DLD1 (cell line): ENCODE data around the gene SPTY2D1.
"Not testable (repeated sequence)": the region's sequence is repeated elsewhere in the genome, so short reads cannot be mapped to it uniquely, and the experiment has no call there.

Experiments
- in situ Hi-C: cut with HindIII; loops from 2 replicates; pipeline ENCODE4 v1.10.0; 2017; ENCODE audit warnings: low sequenced_read_pairs

Gene SPTY2D1

DNA sequence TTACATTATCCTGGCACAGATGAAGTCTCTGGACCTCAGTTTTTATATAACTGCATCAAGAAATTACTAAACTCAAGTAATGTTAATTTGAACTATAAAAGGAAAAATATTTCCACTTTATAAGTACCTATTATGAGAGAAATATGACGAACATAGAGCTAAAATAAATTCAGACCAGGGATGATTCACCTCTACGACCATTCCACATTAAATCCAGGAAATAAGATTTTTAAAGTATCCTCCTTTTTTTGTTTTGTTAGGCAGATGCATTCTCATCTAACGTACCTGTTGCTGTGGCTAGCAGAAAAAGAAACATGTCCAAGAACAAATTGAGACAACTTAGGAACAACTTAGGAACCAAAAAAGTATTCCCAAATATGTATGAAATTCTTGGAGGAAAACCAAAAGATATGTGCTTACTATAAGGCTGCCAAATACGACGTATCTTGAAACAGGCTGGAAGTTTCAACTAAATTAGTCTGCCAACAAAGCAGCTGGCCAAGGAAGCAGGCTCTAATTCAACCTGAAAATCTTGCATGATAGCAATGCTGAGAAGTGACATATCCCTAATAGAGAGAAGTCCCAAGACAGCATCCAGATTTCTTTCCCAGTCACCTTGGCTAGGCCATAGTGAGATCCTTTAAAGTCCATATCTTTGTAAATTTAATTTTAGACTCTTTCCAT is 15.7 kb downstream of the SPTY2D1 start:
- in situ Hi-C loops = no loop called here

DNA sequence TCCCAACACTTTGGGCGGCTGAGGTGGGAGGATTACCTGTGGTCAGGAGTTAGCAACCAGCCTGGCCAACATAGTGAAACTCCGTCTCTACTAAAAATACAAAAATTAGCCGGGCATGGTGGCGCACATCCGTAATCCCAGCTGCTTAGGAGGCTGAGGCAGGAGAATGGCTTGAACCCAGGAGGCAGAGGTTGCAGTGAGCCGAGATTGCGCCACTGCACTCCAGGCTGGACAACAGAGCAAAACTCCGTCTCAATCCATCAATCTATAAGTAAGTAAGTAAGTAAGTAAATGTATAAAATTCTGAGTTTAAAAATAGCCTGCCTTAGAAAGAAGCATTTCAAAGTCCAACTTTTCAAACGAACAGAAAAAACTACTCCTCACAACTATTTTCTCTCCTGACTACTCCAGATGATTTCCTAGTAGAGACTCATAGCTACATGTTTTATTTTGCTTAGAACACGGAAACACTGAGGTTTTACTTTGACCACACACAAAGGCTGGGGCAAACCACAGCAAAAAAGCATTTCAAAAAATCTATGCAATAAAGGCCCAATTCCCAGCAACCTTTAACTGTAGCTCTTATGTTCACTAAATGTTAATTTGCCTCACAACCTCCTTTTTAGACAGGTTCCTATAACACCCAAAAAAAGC is 16.3 kb downstream of the SPTY2D1 start:
- in situ Hi-C loops = no loop called here

DNA sequence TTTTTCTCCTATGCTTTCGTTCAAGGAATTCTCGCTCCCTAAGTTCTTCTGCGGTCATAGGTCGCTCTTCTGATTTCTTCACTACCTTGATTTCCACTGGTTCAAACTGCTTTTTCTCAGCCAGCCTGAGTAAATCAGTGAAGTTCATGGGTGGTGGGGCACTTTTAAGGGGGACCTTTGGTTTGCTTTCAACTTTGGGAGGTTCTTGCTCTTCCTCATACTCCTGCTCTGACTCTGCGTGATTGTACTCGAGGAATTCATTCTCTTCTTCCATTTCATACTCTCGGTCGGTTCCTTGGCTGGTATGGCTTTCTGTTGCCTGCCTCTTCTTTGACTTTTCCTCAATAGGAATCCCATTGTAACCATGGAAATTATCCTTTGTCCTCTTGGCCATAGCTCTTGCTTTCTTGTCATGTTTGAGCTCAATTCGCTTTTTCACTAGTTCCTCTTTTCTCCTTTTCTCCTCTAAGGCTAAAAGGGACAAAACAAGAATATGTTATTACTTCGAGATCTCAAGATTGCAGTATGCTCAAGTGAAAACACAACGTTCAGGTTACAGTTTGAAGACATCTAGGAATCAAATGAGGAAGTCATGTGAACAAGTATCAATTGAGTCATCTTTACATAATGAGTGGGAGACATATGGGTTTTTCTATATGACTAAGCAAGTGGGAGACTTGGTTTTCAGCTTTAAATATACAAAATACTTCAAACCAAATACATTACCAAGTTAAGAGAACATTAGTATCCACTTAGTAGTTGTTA is 18.3 kb downstream of the SPTY2D1 start:
- in situ Hi-C loops = no loop called here

DNA sequence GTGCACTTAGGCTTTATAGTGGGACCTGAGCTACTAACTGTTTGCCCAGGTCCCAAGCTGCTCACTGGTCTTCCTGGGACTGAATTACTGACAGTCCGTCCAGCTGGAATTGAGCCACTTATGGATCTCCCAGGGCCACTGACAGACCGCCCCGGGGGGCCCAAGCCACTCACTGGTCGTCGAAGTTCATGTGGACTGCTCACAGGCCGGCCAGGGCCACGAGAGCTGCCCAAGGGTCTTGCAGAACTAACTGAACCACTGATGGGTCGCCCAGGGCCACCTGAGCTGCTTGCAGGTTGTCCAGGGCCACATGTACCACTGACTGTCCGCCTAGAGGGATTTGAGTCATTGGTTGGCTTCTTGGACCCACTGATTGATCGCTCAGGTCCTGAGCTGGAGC is 19.5 kb downstream of the SPTY2D1 start:
- in situ Hi-C loops = no loop called here

DNA sequence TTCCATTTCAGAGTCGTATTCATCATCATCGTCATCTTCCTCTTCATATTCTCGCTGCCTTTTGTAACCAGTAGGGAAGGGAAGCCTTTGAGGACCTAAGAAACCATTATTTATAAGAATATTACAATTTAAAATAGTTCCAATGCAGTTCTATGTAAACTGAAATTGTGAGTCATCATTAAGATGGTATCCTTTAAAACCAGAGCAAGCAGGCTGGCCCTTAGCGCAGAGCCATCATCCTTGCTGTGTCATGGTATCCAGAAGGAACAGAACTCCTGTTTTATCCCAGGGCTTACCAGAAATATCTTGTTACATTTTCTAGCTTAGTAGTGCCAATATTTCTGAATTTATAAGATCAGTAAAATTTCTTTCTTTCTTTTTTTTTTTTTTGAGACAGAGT is 21.7 kb downstream of the SPTY2D1 start:
- in situ Hi-C loops = no loop called here

DNA sequence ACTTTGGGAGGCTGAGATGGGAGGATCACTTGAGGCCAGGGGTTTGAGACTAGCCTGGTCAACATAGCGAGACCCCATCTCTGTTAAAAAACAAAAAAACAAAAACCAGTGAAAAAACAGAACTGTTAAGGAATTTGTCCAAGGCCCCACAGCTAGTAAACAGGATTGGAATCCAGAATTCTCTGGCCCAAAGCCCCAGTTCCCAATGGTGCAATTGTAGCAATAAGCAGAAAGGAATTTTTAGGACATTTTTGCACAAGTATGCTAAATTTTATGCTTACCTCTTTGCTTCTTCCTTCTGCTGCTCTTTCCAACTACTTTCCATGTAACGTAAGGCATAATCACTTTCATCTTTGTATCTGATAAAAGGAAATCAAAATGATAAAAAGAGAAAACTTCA is 22.9 kb downstream of the SPTY2D1 start:
- in situ Hi-C loops = no loop called here

DNA sequence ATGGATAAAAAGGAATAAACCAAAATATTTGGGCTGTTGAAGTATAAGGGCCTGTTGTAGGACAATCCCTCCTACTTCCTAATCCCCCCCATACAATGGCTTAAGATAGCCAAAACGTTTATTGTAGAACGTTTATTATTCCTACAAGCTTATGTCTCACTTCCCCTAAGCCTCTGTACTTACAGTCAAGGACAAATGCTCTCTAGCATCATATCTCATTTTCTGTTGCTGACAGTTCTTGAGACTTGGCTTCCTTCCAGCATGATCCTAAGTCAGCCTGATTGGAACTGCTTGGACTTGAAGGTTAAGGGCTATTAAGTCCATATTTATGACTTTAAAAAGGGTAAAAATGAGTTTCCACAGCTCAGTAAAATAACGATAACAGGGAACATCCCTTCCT is 25.8 kb downstream of the SPTY2D1 start:
- in situ Hi-C loops = no loop called here

DNA sequence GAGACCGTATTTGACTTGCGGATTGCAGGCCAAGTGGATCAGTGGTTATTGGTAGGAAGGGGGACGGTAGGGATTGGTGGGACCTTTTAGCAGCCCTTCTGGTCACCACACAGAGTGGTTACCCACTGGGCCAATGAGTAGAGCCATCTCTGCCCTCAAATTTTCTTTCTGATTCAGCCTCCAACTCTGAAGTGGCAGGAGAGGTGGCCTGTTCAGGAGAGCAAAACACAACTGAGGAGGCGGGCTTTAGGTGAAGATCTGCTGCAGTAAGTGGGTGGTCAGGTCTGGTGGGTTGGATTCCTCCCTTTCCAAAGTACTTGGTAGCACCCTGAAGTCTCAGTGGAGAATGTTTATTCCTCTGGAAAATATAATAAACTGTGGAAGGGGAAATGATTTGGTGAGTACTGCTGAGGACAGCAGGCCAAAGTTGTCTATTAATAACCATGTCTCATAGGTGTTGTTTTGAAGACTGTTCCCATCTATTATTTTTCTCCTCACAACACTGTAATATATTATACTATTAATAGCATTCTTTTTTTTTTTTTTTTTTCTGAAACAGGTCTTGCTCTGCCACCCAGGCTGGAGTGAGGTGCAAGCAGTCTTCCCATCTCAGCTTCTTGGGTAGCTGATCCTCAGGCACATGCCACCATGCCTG is 33.1 kb downstream of the SPTY2D1 start:
- in situ Hi-C loops = no loop called here

DNA sequence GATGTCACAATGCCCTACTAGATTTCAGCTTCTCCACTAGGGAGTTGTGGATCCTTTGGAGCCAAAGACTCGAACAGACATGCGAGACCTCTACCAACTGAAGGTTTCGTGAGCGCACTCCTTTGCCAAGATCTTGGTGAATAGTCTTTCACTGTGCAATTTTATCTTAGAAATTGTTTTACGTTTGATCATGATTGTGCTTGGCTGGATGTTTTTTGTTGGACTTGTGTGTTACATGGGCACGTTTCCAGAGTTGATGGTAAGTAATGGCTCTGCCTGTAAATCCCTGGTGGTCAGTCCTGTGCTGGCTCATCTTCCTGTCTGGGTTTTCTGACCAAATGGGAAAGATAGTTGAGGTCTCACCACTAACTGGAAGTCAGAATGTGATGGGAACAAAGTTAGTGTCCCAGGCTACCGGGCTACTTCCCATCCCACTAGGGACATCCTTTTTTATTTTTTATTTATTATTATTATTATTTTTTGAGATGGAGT is 34.4 kb downstream of the SPTY2D1 start, which contains the start of gene MISFA:
Gene MISFA (plus strand): TSS at position 51 of the 492 bp plus-strand sequence. CDS start 140 bp downstream, at position 191.
- in situ Hi-C loops = no loop called here

DNA sequence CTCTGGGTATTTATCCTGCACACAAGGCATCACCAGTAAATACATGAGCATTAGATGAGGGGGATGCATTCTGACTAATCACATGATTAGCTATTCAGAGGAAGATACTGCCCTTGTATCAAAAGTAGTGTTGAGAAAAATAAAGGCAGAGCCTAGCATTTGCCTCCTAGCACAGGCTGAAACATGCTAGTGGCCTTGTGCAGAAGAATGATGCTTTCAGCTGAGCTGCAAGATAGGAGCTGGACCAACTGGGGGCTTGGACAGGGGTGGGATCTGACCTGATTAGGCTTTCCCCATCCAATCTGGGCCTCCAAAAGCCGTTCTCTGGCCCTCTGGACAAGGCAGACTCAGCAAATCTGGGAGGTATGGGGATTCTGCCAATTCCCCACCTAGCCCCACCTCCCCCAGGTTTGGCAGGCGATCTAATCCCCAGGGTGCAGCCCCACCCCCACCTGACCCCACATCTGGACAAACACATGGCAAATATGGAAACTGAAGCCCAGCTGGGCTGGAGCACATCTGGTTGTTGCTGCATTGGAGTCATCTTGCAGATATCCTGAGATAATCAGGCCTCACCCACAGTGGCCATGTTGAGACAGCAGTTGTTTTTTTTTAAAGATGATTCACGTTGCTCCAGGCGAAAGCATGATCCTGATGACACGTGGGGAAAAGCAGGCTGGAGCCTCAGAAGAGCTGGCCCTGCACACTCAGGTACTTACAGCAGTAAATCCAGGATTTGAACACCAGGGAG is 39.0 kb downstream of the SPTY2D1 start:
- in situ Hi-C loops = no loop called here

DNA sequence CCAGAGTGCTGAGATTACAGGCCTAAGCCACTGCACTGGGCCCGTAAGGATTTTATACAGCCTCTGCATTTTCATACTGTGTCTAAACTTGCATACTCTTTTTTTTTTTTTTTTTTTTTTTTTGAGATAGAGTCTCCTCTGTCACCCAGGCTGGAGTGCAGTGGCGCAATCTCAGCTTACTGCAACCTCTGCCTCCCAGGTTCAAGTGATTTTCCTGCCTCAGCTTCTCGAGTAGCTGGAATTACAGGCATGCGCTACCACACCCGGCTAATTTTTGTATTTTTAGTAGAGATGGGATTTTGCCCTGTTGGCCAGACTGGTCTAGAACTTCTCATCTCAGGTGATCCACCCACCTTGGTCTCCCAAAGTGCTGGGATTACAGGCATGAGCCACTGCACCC is 40.1 kb downstream of the SPTY2D1 start:
- in situ Hi-C loops = not testable (repeated sequence)

DNA sequence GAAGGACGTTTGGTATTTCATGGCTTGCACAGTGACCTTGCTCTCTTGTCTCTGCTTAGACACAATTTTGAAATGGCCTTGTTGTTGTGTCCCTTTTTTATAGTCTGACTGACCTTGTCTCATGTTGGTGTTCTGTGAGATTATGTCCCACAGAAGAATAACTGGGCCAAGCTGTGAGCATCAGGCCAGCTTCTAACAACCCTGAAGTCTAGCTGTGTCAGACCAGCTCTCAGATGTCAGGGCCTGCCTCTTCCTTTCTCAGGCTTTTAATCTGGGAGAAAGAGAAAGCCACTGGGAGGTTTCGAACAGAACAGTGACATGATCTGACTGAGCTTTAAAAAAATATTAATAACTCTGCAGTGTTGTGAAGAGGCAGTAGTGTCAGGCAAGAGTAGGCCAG is 43.6 kb downstream of the SPTY2D1 start:
- in situ Hi-C loops = no loop called here

DNA sequence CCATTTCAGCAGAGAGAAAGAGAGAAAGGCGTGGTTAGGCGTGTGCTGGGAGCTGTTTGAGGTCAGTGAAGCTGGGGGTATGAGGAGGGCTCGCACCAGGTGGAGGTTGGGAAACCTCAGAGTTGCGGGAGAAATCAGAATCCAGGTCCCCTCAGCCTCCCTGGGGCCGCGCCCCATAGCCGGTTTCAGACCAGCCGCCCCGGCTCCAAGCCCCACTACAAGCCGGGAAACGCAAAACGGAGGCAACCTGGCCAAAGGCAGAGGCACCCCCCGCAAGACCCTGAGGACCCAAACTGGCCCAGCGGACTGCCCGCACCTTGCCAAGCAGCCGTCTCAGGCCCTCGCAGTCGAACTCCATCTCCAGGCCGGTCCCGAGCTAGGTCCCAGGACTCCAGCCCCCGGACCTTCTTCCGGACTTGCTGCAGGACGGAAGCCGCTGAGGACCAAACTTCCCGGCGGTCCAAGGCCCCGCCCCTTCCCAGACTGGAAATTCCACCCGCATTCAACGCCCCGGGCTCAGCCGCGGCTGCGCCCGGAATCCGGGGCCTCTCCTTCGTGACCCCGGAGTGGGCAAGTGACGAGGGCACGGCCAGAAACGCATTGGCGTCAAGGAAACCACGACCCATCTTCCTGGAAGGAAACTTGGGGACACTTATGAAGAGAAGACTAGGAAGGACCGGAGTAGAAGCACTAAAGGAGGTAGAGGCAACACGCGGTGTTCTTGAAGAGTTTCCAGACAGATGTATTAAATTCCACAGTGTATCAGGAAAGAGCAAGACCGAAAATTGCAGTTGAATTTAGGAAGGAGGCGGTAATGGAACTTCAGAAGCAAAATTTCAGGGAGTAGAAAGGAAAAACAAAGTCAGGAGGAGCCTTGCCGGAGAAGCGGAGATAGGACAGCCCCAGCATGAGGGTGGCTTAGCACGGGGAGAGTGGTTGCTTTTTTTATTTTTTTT is 45.6 kb downstream of the SPTY2D1 start, which contains the start of gene UEVLD:
Gene UEVLD (minus strand): TSS at position 438 of the 956 bp plus-strand sequence. CDS start 80 bp downstream, at position 358.
- in situ Hi-C loops = no loop called here

DNA sequence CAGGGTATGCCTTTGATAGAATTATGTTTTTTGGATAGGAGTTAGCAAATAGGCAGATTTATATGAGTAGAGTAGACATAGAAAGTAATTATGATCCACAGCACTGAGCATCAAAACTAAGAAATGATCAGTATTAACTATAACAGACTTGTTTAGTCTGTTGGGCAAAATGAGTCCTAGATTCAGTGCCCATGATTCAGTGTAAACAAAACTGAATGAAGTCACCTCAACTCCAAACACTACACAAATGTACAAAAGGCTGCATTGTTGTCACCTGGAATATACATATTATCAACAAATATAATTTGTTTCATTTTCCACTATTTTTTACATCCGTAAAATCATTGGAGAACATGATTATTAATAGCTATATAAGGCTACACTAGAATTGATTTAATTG is 52.3 kb downstream of the SPTY2D1 start:
- in situ Hi-C loops = no loop called here

DNA sequence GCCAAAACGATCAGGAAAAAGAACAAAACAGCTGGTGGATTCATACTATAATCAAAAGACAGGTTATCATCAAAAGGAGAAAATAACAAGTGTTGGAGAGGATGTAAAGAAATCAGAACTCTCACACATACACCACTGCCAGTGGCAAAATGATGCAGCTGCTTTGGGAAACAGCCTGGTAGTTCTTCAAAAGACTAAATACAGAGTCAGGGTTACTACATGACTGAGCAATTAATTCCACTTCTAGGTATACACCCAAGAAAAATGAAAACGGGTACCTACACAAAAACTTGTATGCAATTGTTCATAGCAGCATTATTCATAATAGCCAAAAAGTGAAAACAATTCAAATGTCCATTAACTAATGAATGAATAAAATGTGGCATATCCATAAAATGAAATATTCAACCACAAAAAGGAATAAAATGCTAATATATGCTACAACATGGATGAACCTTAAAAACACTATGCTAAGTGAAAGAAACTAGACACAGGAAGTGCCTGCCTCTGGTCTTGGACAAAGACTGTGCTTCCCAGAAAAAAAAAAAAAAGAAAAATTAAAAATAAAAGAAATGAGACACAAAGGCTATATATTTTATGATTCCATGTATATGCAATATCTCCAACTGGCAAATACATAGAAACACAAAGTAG is 53.9 kb downstream of the SPTY2D1 start:
- in situ Hi-C loops = no loop called here

DNA sequence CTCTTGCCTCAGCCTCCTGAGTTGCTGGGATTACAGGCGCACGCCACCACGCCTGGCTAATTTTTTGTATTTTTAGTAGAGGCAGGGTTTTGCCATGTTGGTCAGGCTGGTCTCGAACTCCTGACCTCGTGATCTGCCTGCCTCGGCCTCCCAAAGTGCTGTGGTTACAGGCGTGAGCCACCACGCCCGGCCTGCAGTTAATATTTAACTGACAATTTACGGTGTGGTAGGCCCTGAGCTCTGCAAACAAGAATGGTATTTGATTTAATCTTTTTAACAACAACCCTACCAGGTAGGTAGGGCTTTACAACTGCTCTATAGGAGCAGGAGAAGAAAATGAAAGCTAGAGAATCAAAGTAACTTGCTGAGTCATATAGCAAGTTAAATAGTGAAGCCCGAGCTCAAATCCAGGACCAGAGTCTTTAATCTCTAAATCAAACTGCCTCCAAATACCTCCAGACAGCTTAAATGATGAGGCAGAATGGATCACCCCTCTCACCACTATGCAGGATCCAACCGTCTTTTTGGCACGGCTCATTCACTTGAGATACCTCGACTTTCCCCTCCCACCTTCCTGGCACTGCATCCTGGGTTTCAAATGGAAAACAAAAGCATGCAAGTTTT is 55.1 kb downstream of the SPTY2D1 start:
- in situ Hi-C loops = no loop called here

DNA sequence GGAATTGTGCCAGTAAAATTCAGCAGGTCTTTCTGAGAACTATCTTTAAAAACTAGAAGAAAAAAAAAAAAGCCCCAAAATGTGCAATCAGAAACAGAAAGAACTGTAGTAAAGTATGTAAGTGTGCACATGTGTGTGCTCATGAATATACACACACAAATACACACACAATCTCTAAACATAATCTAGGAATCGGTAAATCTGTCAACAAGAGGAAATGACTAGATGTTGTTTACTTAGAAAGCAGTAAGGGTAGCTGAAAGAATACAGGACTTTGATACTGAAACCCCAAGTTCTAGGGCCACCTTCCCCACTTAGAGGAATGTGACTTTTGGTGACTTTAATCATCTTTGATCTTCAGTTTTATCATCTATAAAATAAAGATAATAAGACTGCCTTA is 58.8 kb downstream of the SPTY2D1 start:
- in situ Hi-C loops = no loop called here

DNA sequence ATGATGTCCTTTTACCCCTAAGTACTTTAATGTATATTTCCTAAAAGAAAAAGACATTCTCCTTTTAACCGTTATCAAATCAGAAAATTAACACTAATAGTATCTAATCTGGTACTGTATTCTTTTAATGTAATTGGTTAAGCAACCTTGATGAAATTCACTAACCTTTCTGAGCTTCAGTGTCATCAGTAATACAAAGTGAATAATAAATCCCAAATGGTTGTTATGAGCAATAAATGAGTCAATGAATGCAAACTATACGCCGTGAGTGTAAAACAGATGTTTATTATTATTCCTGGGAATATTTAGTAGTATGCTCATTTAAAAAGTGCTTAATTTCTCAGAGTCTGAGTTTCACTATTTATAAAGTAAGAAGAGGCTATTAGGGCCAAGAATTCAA is 67.1 kb downstream of the SPTY2D1 start:
- in situ Hi-C loops = no loop called here
